Measurements from ENCODE around the gene C5orf58. TPM values are rescaled to one million over a fixed set of nuclear protein-coding genes. Genes with fewer than 3 reads are reported as not detected.

The C5orf58 gene
- total and polyA plus RNA-seq, 10 of the 15 experiments (the other 5 are each of a cell fraction or from before 2014, with no cell fraction given) = 0.13 to 0.27 (median 0.26) TPM; not detected in 7

DNA sequence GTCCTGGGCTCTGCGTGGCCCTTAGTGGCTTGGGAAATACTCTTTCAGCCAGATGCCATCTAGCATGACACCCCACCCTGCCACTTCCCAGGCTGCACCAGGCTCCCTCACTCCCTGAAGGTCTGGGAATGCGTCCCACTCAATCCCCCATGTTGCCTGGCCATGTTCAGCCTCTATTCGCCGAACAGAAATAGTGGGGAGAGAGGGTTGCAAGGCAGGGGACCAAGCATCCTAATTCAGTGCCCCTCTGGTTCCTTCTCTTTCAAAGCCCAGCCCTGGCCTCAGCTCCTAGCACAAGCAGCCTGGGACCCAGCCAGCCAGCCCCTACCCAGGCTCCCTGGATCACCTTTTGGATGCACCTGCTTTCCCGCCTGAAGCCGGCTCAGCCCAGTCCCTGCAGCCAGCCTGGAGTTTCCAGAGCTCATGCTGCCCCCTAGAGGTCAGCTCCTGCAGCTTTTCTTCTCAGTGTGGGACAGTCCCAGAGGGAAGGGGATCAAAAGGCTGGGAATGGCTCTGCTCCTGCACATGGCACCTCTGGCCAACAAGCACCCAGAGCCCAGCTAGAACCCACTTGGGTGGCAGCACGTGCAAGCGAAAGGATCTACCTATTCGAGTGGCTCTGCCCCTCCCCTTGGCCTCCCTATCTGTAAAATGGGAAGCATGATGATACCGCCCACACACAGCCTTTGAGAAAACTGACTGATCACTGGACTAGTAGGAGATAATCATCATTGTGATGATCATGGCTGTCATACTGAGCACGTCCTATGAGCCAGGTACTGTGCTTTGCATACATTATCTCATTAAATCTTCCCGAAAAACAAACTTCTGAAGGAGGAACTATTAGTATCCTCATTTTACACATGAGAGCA is 48.7 kb upstream of the C5orf58 start:
- in situ Hi-C loops (cut with MboI) (loop anchor here (5.0 to 10.0 kb wide), 2 partner anchors 82 to 489 kb away; no protein-coding TSS in a partner anchor), intact Hi-C loops (cut with micrococcal nuclease; ENCODE audit: unreplicated experiment) (loop anchor here (1.0 kb wide), 1 partner anchor 84 kb away; no protein-coding TSS in a partner anchor)
- BruUV-seq (replicated peaks) = no TSS peak
- no peak overlapping the region for H3K27ac ChIP-seq (ENCODE audit: control insufficient read depth, insufficient read depth)
- H3K4me1 ChIP-seq (ENCODE audit: control insufficient read depth, insufficient read depth, low read length) = no peaks in the 10 kb centered on the region
- no peak overlapping the region for H3K9ac ChIP-seq (ENCODE audit: control insufficient read depth, insufficient read depth, low read length)
- H3K4me2 ChIP-seq (ENCODE audit: control insufficient read depth, insufficient read depth) = no peak overlapping the region
- DNase-seq (ENCODE audit: low read depth, low spot score) (no peak), FAIRE-seq (no peak), ATAC-seq (peak; percentile 96)
- no peaks in the 10 kb centered on the region; the same call in 1 of the 2 replicates for H4K20me1 ChIP-seq (ENCODE audit: control insufficient read depth, insufficient read depth)
- no peak overlapping the region for H3K4me3 ChIP-seq
- H3K27me3 ChIP-seq (replicated peaks in 1 of 2; ENCODE audit: control insufficient read depth in 2 of 2, insufficient read depth in 2 of 2, low read length in 1 of 2) = no peaks in the 10 kb centered on the region; a peak in 1 of 4 replicates
- H3K36me3 ChIP-seq (ENCODE audit: control insufficient read depth in 2 of 2, insufficient read depth in 2 of 2, low read length in 1 of 2) = no peaks in the 10 kb centered on the region
- CTCF ChIA-PET = interaction anchor here (0.6 to 5.1 kb wide), 33 partner anchors 10 to 1436 kb away, joined by 3 to 80 read pairs (median 4); partner anchors contain the start of gene INSYN2B
- 22% methylated on average over 12 of the region's 12 CpGs for WGBS (ENCODE audit: insufficient coverage, insufficient replicate concordance, low lambda C conversion rate, missing lambda C conversion rate)
- no peak overlapping the region for H2AFZ ChIP-seq (ENCODE audit: control insufficient read depth, low read depth, low read length)
- POLR2A ChIA-PET = no interaction called here
- no peaks in the 10 kb centered on the region for H3K9me3 ChIP-seq (replicated peaks; ENCODE audit: control insufficient read depth, insufficient read depth, low read length)
- SMC1A ChIA-PET (ENCODE audit: uncharacterized antibody, unreplicated experiment) = interaction anchor here (1.0 to 4.8 kb wide), 7 partner anchors 9 to 1197 kb away, joined by 3 to 35 read pairs (median 3); no protein-coding TSS in a partner anchor
- no peaks in the 10 kb centered on the region for H3K79me2 ChIP-seq (ENCODE audit: control insufficient read depth, insufficient read depth, low read length)
- RAD21 ChIA-PET (ENCODE audit: unreplicated experiment) = interaction anchor here (0.7 to 2.0 kb wide), 12 partner anchors 11 to 600 kb away, joined by 3 to 13 read pairs (median 4); partner anchors contain the start of gene SPDL1
- TF ChIP-seq, protein P1, sequence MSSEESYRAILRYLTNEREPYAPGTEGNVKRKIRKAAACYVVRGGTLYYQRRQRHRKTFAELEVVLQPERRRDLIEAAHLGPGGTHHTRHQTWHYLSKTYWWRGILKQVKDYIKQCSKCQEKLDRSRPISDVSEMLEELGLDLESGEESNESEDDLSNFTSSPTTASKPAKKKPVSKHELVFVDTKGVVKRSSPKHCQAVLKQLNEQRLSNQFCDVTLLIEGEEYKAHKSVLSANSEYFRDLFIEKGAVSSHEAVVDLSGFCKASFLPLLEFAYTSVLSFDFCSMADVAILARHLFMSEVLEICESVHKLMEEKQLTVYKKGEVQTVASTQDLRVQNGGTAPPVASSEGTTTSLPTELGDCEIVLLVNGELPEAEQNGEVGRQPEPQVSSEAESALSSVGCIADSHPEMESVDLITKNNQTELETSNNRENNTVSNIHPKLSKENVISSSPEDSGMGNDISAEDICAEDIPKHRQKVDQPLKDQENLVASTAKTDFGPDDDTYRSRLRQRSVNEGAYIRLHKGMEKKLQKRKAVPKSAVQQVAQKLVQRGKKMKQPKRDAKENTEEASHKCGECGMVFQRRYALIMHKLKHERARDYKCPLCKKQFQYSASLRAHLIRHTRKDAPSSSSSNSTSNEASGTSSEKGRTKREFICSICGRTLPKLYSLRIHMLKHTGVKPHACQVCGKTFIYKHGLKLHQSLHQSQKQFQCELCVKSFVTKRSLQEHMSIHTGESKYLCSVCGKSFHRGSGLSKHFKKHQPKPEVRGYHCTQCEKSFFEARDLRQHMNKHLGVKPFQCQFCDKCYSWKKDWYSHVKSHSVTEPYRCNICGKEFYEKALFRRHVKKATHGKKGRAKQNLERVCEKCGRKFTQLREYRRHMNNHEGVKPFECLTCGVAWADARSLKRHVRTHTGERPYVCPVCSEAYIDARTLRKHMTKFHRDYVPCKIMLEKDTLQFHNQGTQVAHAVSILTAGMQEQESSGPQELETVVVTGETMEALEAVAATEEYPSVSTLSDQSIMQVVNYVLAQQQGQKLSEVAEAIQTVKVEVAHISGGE (CRISPR knock-in tag; IDR thresholded peaks at IDR 0.05) = no peak
- TF ChIP-seq SREBF2 (IDR thresholded peaks at IDR 0.05; ENCODE audit: low read length) (no peak), ZNF217 (IDR thresholded peaks at IDR 0.05) (no peak), RFX5 (IDR thresholded peaks at IDR 0.05; ENCODE audit: low read depth, low read length) (no peak), POLR2A (IDR thresholded peaks at IDR 0.05; ENCODE audit: low read depth, low read length) (no peak), MYB (IDR thresholded peaks at IDR 0.05; ENCODE audit: borderline replicate concordance, low read depth, low read length) (no peak), CHD1 (IDR thresholded peaks at IDR 0.05; ENCODE audit: low read depth, low read length) (no peak), NBN (IDR thresholded peaks at IDR 0.05) (no peak), EGR1 (IDR thresholded peaks at IDR 0.05; ENCODE audit: borderline replicate concordance in 1 of 2, low read depth in 2 of 2, low read length in 2 of 2) (no peak)
- TF ChIP-seq, protein P2, sequence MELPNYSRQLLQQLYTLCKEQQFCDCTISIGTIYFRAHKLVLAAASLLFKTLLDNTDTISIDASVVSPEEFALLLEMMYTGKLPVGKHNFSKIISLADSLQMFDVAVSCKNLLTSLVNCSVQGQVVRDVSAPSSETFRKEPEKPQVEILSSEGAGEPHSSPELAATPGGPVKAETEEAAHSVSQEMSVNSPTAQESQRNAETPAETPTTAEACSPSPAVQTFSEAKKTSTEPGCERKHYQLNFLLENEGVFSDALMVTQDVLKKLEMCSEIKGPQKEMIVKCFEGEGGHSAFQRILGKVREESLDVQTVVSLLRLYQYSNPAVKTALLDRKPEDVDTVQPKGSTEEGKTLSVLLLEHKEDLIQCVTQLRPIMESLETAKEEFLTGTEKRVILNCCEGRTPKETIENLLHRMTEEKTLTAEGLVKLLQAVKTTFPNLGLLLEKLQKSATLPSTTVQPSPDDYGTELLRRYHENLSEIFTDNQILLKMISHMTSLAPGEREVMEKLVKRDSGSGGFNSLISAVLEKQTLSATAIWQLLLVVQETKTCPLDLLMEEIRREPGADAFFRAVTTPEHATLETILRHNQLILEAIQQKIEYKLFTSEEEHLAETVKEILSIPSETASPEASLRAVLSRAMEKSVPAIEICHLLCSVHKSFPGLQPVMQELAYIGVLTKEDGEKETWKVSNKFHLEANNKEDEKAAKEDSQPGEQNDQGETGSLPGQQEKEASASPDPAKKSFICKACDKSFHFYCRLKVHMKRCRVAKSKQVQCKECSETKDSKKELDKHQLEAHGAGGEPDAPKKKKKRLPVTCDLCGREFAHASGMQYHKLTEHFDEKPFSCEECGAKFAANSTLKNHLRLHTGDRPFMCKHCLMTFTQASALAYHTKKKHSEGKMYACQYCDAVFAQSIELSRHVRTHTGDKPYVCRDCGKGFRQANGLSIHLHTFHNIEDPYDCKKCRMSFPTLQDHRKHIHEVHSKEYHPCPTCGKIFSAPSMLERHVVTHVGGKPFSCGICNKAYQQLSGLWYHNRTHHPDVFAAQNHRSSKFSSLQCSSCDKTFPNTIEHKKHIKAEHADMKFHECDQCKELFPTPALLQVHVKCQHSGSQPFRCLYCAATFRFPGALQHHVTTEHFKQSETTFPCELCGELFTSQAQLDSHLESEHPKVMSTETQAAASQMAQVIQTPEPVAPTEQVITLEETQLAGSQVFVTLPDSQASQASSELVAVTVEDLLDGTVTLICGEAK (IDR thresholded peaks at IDR 0.05; ENCODE audit: borderline replicate concordance) = no peak
- TF ChIP-seq, protein P3, sequence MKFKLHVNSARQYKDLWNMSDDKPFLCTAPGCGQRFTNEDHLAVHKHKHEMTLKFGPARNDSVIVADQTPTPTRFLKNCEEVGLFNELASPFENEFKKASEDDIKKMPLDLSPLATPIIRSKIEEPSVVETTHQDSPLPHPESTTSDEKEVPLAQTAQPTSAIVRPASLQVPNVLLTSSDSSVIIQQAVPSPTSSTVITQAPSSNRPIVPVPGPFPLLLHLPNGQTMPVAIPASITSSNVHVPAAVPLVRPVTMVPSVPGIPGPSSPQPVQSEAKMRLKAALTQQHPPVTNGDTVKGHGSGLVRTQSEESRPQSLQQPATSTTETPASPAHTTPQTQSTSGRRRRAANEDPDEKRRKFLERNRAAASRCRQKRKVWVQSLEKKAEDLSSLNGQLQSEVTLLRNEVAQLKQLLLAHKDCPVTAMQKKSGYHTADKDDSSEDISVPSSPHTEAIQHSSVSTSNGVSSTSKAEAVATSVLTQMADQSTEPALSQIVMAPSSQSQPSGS (IDR thresholded peaks at IDR 0.05; ENCODE audit: low read length) = no peak

All from GM12878 (cell line).